Small intestine (tissue), 7 donors: ENCODE data around the gene MUSK. TPM values are rescaled to one million over a fixed set of nuclear protein-coding genes. Genes with fewer than 3 reads are reported as not detected.
A peak's percentile ranks its signal among the peaks of the same experiment; 100 is the strongest.

ENCODE experiments used
- DNase-seq, 2 donors: peaks; one replicate each; pipeline versions ENCODE4 v3.0.0 to v3.0.0-alpha.2; 2013
- FAIRE-seq: peaks from 2 replicates; lab custom pipeline; 2012; peaks lifted over from hg19 to GRCh38; lab: Jason Lieb, UNC
- H3K27ac ChIP-seq, 3 donors: one replicate each; pipeline ENCODE4 v1.5.1; 2013; ENCODE audit warnings: low read length in 2 of 3, mild to moderate bottlenecking in 2 of 3, control low read depth in 1 of 3, inconsistent platforms in 1 of 3, low read depth in 1 of 3, moderate library complexity in 1 of 3
- H3K27me3 ChIP-seq, 3 donors: one replicate each; pipeline ENCODE4 v1.6.1; 2013; ENCODE audit warnings: low read length in 3 of 3, inconsistent platforms in 1 of 3; ENCODE audit not compliant: control insufficient read depth in 3 of 3, insufficient read depth in 3 of 3
- H3K36me3 ChIP-seq, 3 donors: one replicate each; pipeline ENCODE4 v1.6.1; 2013; ENCODE audit warnings: low read length in 3 of 3, inconsistent platforms in 1 of 3, low read depth in 1 of 3, mild to moderate bottlenecking in 1 of 3, moderate library complexity in 1 of 3; ENCODE audit not compliant: control insufficient read depth in 3 of 3, insufficient read depth in 2 of 3
- H3K4me1 ChIP-seq, 3 donors: one replicate each; pipeline ENCODE4 v1.6.1; 2013; ENCODE audit warnings: low read length in 2 of 3, inconsistent platforms in 1 of 3, low read depth in 1 of 3, mild to moderate bottlenecking in 1 of 3, moderate library complexity in 1 of 3; ENCODE audit not compliant: control insufficient read depth in 3 of 3, insufficient read depth in 2 of 3
- H3K4me3 ChIP-seq, 3 donors: one replicate each; pipeline ENCODE4 v1.5.1; 2013; ENCODE audit warnings: low read length in 3 of 3, control low read depth in 1 of 3, inconsistent platforms in 1 of 3, low read depth in 1 of 3, mild to moderate bottlenecking in 1 of 3, moderate library complexity in 1 of 3
- H3K9me3 ChIP-seq, 2 donors: one replicate each; pipeline ENCODE4 v1.6.1; 2013; ENCODE audit warnings: low read depth in 1 of 2, low read length in 1 of 2; ENCODE audit not compliant: control insufficient read depth in 2 of 2, insufficient read depth in 1 of 2
- WGBS, 3 donors: extraction: QIAGEN DNeasy Blood & Tissue Kit; methylation state at CpG; one replicate each; pipeline ENCODE4 v1.1.7; 2013; 5-methylcytosine and 5-hydroxymethylcytosine counted together
- polyA plus RNA-seq, 4 donors: library from polyadenylated mRNA; stranded (reverse) in 3 of 4; unstranded in 1 of 4; fragments of 200-250 nt in 3 of 4; fragments of 120-200 nt in 1 of 4; gene quantifications; one replicate each; pipeline versions ENCODE4 v1.2.1 to v1.2.3, GENCODE V29; 2013
- donor health status: healthy with polysubstance abuse.
- donor health status: control.
- donor health status: control.
- donor health status: Bipolar disorder and iron deficiency.
- donor health status: healthy.

Gene MUSK
- polyA plus RNA-seq, 4 donors: 0.54 to 1.9 (median 1.2) TPM; not detected in 1

- FAIRE-seq (no peak), DNase-seq (no peak)
- H3K9me3 ChIP-seq: no peaks in the 10 kb centered on the region
- no peak overlapping the region for H3K27ac ChIP-seq
- H3K36me3 ChIP-seq: no peaks in the 10 kb centered on the region
- H3K27me3 ChIP-seq: no peaks in the 10 kb centered on the region
- no peak overlapping the region for H3K4me3 ChIP-seq
- no peaks in the 10 kb centered on the region for H3K4me1 ChIP-seq
Measured at GRCh38 chr9:110755179-110755578, 86.6 kb downstream of the MUSK start.

GRCh38 chr9:110758201-110758600, 89.6 kb downstream of the MUSK start:
- Histone ChIP-seq H3K27ac (no peak overlapping the region), H3K36me3 (no peaks in the 10 kb centered on the region), H3K27me3 (no peaks in the 10 kb centered on the region), H3K4me3 (no peak overlapping the region), H3K9me3 (no peaks in the 10 kb centered on the region), H3K4me1 (no peaks in the 10 kb centered on the region)
- FAIRE-seq (no peak), DNase-seq (no peak)

GRCh38 chr9:110762783-110763182, 94.2 kb downstream of the MUSK start:
- Histone ChIP-seq H3K4me1 (no peaks in the 10 kb centered on the region), H3K27me3 (no peaks in the 10 kb centered on the region), H3K27ac (no peak overlapping the region), H3K36me3 (no peaks in the 10 kb centered on the region), H3K4me3 (no peak overlapping the region), H3K9me3 (no peaks in the 10 kb centered on the region)
- WGBS, 3 donors: 72 to 81% (median 73%) methylated on average over 2 of the region's 2 CpGs
- FAIRE-seq: no peak
- DNase-seq: no peak

GRCh38 chr9:110763568-110763967, 95.0 kb downstream of the MUSK start:
- FAIRE-seq (no peak), DNase-seq (no peak)
- Histone ChIP-seq H3K9me3 (no peaks in the 10 kb centered on the region), H3K4me3 (no peak overlapping the region), H3K36me3 (no peaks in the 10 kb centered on the region), H3K27ac (no peak overlapping the region), H3K4me1 (no peaks in the 10 kb centered on the region), H3K27me3 (no peaks in the 10 kb centered on the region)
- 68 to 87% (median 78%) methylated on average over 1 of the region's 1 CpG for WGBS, 3 donors

- FAIRE-seq (no peak), DNase-seq (no peak)
- 59 to 72% (median 65%) methylated on average over 3 of the region's 3 CpGs for WGBS, 3 donors
- Histone ChIP-seq H3K27me3 (no peaks in the 10 kb centered on the region), H3K4me1 (no peaks in the 10 kb centered on the region), H3K4me3 (no peak overlapping the region), H3K9me3 (no peaks in the 10 kb centered on the region), H3K36me3 (no peaks in the 10 kb centered on the region), H3K27ac (no peak overlapping the region)
Measured at GRCh38 chr9:110764006-110764405, 95.4 kb downstream of the MUSK start.

- Histone ChIP-seq H3K27ac (no peak overlapping the region), H3K4me3 (no peak overlapping the region), H3K9me3 (no peaks in the 10 kb centered on the region), H3K27me3 (no peaks in the 10 kb centered on the region), H3K4me1 (no peaks in the 10 kb centered on the region), H3K36me3 (no peaks in the 10 kb centered on the region)
- no peak for FAIRE-seq
- 56 to 79% (median 79%) methylated on average over 2 of the region's 2 CpGs for WGBS, 3 donors
- no peak for DNase-seq
Measured at GRCh38 chr9:110765926-110766325, 97.3 kb downstream of the MUSK start.

- Histone ChIP-seq H3K36me3 (no peaks in the 10 kb centered on the region), H3K27me3 (no peaks in the 10 kb centered on the region), H3K4me3 (no peak overlapping the region), H3K4me1 (no peaks in the 10 kb centered on the region), H3K27ac (peak overlapping the region in 1 of 3 donors; percentile 63), H3K9me3 (no peaks in the 10 kb centered on the region)
- DNase-seq (no peak), FAIRE-seq (no peak)
- WGBS, 3 donors: 67 to 82% (median 78%) methylated on average over 6 of the region's 6 CpGs
Measured at GRCh38 chr9:110767559-110768063, 99.0 kb downstream of the MUSK start.

GRCh38 chr9:110768886-110769285, 100.3 kb downstream of the MUSK start:
- DNase-seq (no peak), FAIRE-seq (no peak)
- Histone ChIP-seq H3K27me3 (no peaks in the 10 kb centered on the region), H3K27ac (no peak overlapping the region), H3K9me3 (no peaks in the 10 kb centered on the region), H3K4me1 (no peaks in the 10 kb centered on the region), H3K36me3 (no peaks in the 10 kb centered on the region), H3K4me3 (no peak overlapping the region)
- WGBS, 3 donors: 54 to 70% (median 66%) methylated on average over 2 of the region's 2 CpGs

- Histone ChIP-seq H3K27me3 (no peaks in the 10 kb centered on the region), H3K27ac (no peak overlapping the region), H3K4me3 (no peak overlapping the region), H3K4me1 (no peaks in the 10 kb centered on the region), H3K9me3 (no peaks in the 10 kb centered on the region), H3K36me3 (no peaks in the 10 kb centered on the region)
- 54 to 72% (median 54%) methylated on average over 3 of the region's 3 CpGs for WGBS, 3 donors
- FAIRE-seq: no peak
- no peak for DNase-seq
Measured at GRCh38 chr9:110769667-110770066, 101.1 kb downstream of the MUSK start.
